Testis (tissue), 2 donors: ENCODE measurements around the gene C11orf21.

ENCODE experiments used
- CTCF ChIP-seq, 3 experiments: fragments of 450-650 bp in 2 of 3; fragments of 200-600 bp in 1 of 3; sonication (generic) in 1 of 3; IDR thresholded peaks; one replicate each; pipeline ENCODE4 v1.5.1; 2016 to 2019; ENCODE audit warnings: antibody characterized with exemption in 3 of 3, mild to moderate bottlenecking in 2 of 3, moderate library complexity in 1 of 3
- POLR2A ChIP-seq: fragments of 450-650 bp; IDR thresholded peaks from one replicate; pipeline ENCODE4 v1.6.1; 2017; ENCODE audit warnings: antibody characterized with exemption, mild to moderate bottlenecking, moderate library complexity

- no peak for TF ChIP-seq CTCF (IDR thresholded peaks at IDR 0.05)
- TF ChIP-seq POLR2A = no peak
These were observed 6.0 kb upstream of the C11orf21 start for GRCh38 chr11:2307501-2308331.
